Endothelial cell of umbilical vein (primary cell): Measurements from ENCODE around the gene PDGFB. TPM values are rescaled to one million over a fixed set of nuclear protein-coding genes. Genes with fewer than 3 reads are reported as not detected.

Experiments
- BruUV-seq: library from RNA; stranded (reverse); fragments of 400-500 nt; replicated peaks from 2 replicates; lab custom pipeline; 2021; lab: Mats Ljungman, UMichigan
- CTCF ChIA-PET: fragments of 300-600, 350-600 bp; sonication (Branson Sonifier 250); formaldehyde crosslinking; loops from one replicate; lab custom pipeline; 2021; ENCODE audit warnings: antibody characterized with exemption, inconsistent platforms; lab: Charles Lee
- POLR2A ChIA-PET: fragments of 300-600, 350-600 bp; sonication (Branson Sonifier 250); formaldehyde crosslinking; loops from one replicate; lab custom pipeline; 2021; ENCODE audit warnings: antibody characterized with exemption, inconsistent platforms; lab: Charles Lee
- DNase-seq: peaks from one replicate; pipeline ENCODE4 v3.0.0-alpha.2; 2011; ENCODE audit warnings: low read depth, low spot score
- FAIRE-seq: peaks from 2 replicates; lab custom pipeline; 2011; peaks lifted over from hg19 to GRCh38; lab: Jason Lieb, UNC
- H2AFZ ChIP-seq: 2 replicates; pipeline ENCODE4 v1.6.0; 2012; ENCODE audit warnings: low read depth, low read length, control low read depth, inconsistent platforms
- H3K27ac ChIP-seq: 2 replicates; pipeline ENCODE4 v1.5.1; 2011; ENCODE audit warnings: low read depth, mild to moderate bottlenecking, control low read depth, low read length, moderate library complexity; ENCODE audit not compliant: insufficient read depth
- H3K27me3 ChIP-seq, 2 experiments: 2 replicates each; pipeline versions ENCODE4 v1.6.0 to v1.6.1; 2011; ENCODE audit warnings: low read length in 2 of 2, mixed read lengths in 1 of 2; ENCODE audit not compliant: control insufficient read depth in 2 of 2, insufficient read depth in 2 of 2
- H3K36me3 ChIP-seq, 2 experiments: 2 replicates in 1 of 2; 3 replicates in 1 of 2; pipeline ENCODE4 v1.5.1; 2011; ENCODE audit warnings: low read length in 2 of 2, mild to moderate bottlenecking in 1 of 2, moderate library complexity in 1 of 2; ENCODE audit not compliant: control insufficient read depth in 2 of 2, insufficient read depth in 2 of 2; ENCODE audit errors: extremely low read depth in 1 of 2
- H3K4me1 ChIP-seq: 3 replicates; pipeline ENCODE4 v1.5.1; 2011; ENCODE audit warnings: mild to moderate bottlenecking, low read length; ENCODE audit not compliant: control insufficient read depth, insufficient read depth; ENCODE audit errors: extremely low read depth
- H3K4me2 ChIP-seq: 2 replicates; pipeline ENCODE4 v1.6.1; 2011; ENCODE audit warnings: low read length, control low read depth, mixed read lengths; ENCODE audit not compliant: insufficient read depth
- H3K4me3 ChIP-seq, 3 experiments: fragments of 200-600 bp in 1 of 3; sonication (generic), shearing (Covaris generic) in 1 of 3; replicated peaks in 1 of 3; 2 replicates each; pipeline ENCODE4 v1.5.1; 2011 to 2016; ENCODE audit warnings: control low read depth in 3 of 3, low read length in 3 of 3, mild to moderate bottlenecking in 2 of 3, inconsistent platforms in 1 of 3, low read depth in 1 of 3, moderate library complexity in 1 of 3; ENCODE audit not compliant: insufficient read depth in 1 of 3
- H3K79me2 ChIP-seq: 2 replicates; pipeline ENCODE4 v1.6.0; 2012; ENCODE audit warnings: low read length, inconsistent platforms; ENCODE audit not compliant: control insufficient read depth, insufficient read depth
- H3K9ac ChIP-seq: replicated peaks from 2 replicates; pipeline ENCODE3; 2011; ENCODE audit warnings: low read length, control low read depth; ENCODE audit not compliant: insufficient read depth; ENCODE audit errors: extremely low read depth
- H3K9me1 ChIP-seq: replicated peaks from 3 replicates; pipeline ENCODE4 v1.6.0; 2011; ENCODE audit warnings: mild to moderate bottlenecking, low read length; ENCODE audit not compliant: control insufficient read depth, insufficient read depth; ENCODE audit errors: extremely low read depth
- H3K9me3 ChIP-seq: replicated peaks from 2 replicates; pipeline ENCODE4 v1.5.1; 2012; ENCODE audit warnings: low read length, inconsistent platforms; ENCODE audit not compliant: control insufficient read depth, insufficient read depth
- H4K20me1 ChIP-seq: replicated peaks from 2 replicates; pipeline ENCODE3; 2011; ENCODE audit warnings: mild to moderate bottlenecking, low read length; ENCODE audit not compliant: control insufficient read depth, insufficient read depth; ENCODE audit errors: extremely low read depth
- CTCF ChIP-seq, 2 donors: IDR thresholded peaks; 1 replicate in 1 of 2; 2 replicates in 1 of 2; pipeline ENCODE4 v1.5.1; 2011; ENCODE audit warnings: low read length in 2 of 2, mild to moderate bottlenecking in 2 of 2, moderate library complexity in 2 of 2, control low read depth in 1 of 2, inconsistent platforms in 1 of 2, low read depth in 1 of 2; ENCODE audit not compliant: insufficient read depth in 1 of 2; ENCODE audit errors: extremely low read depth in 1 of 2
- EZH2 ChIP-seq: IDR thresholded peaks from 2 replicates; pipeline ENCODE4 v1.6.1; 2012; ENCODE audit warnings: borderline replicate concordance, low read depth, mild to moderate bottlenecking, moderate library complexity, low read length, inconsistent platforms; ENCODE audit not compliant: severe bottlenecking
- FOS ChIP-seq: IDR thresholded peaks from 2 replicates; pipeline ENCODE4 v1.6.1; 2011; ENCODE audit warnings: mild to moderate bottlenecking, low read length, moderate library complexity, borderline replicate concordance; ENCODE audit not compliant: insufficient read depth
- GATA2 ChIP-seq: IDR thresholded peaks from 2 replicates; pipeline ENCODE4 v1.7.0; 2011; ENCODE audit warnings: low read depth, mild to moderate bottlenecking, moderate library complexity, mixed read lengths, low read length; ENCODE audit not compliant: insufficient read length, insufficient read depth
- JUN ChIP-seq: IDR thresholded peaks from 2 replicates; pipeline ENCODE4 v1.6.1; 2011; ENCODE audit warnings: borderline replicate concordance, low read depth; ENCODE audit not compliant: insufficient read length, insufficient read depth
- MYC ChIP-seq: IDR thresholded peaks from one replicate; pipeline ENCODE4 v1.6.1; 2011; ENCODE audit warnings: mild to moderate bottlenecking, low read depth, low read length
- POLR2A ChIP-seq: IDR thresholded peaks from 2 replicates; pipeline ENCODE4 v1.6.1; 2012; ENCODE audit warnings: low read depth, mild to moderate bottlenecking, control low read depth, low read length
- POLR2AphosphoS5 ChIP-seq: IDR thresholded peaks from 2 replicates; pipeline ENCODE4 v1.6.1; 2012; ENCODE audit warnings: low read depth, mild to moderate bottlenecking, control low read depth, low read length, moderate library complexity; ENCODE audit not compliant: insufficient read depth
- dilution Hi-C: fragments of 300-500 bp; cut with MboI; formaldehyde crosslinking; loops from one replicate; pipeline ENCODE4 v1.15.0; 2019; ENCODE audit warnings: low sequenced_read_pairs; ENCODE audit not compliant: extremely low pct_ligation_motif_present
- intact Hi-C: fragments of 100-400 bp; cut with micrococcal nuclease; formaldehyde crosslinking; loops from one replicate; pipeline ENCODE4 v1.10.0; 2022
- polyA plus RNA-seq, 4 experiments: library from polyadenylated mRNA; depleted of rRNA in 3 of 4; stranded (reverse) in 3 of 4; unstranded in 1 of 4; fragments of >200 nt; gene quantifications; 2 replicates each; pipeline versions ENCODE4 v1.2.1 to v1.2.3, GENCODE V29; 2011 to 2012; ENCODE audit warnings: missing spikeins in 1 of 4
- total RNA-seq: library from RNA; stranded (reverse); gene quantifications from 2 replicates; pipeline ENCODE4 v1.2.3, GENCODE V29; 2021
- TF ChIP-seq, protein P1 (sequence below): IDR thresholded peaks from 2 replicates; pipeline ENCODE4 v1.6.1; 2011; ENCODE audit not compliant: insufficient read depth, insufficient read length

PDGFB gene
- total and polyA plus RNA-seq, 2 donors (not counting 3 experiments of a cell fraction or from before 2014, with no cell fraction given) = 135 to 240 TPM

DNA sequence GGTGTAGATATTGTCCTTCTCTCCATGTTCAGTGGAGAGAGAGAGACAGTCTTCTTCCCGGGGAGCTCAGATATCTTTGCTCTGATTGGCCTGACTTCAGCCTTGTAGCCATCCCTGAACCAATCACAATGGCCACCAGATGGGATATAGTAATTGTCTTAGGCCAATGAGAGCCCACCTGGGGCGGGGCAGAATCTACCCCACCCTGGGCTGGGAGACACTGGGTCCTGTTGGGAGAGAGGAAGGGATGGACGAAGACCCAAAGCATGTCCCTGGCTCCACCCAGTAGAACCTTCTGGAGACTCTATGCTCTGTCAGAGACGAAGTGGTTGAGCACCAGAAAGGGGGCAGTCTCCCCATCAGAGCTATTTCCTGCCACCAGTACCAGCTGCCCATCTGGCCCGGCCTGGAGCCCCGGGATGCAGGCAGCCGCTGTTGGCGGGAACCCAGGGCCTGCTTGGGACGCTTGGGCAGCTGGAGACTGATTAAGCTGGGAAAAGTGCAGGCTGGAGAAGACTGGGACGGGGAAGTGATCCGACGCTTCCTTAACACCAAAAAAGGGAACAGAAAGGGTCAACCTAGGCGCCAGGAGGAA, 60.7 kb downstream of the PDGFB start:
- no peak overlapping the region for H3K9ac ChIP-seq
- CTCF ChIA-PET = interaction anchor here (0.9 to 2.4 kb wide), 7 partner anchors 21 to 131 kb away, joined by 3 to 5 read pairs (median 4); no protein-coding TSS in a partner anchor

More for the DNA sequence above, 60.7 kb downstream of the PDGFB start:
- Histone ChIP-seq H3K4me1 (peaks cover 12% of the 10 kb centered on the region), H4K20me1 (no peaks in the 10 kb centered on the region), H3K36me3 (no peaks in the 10 kb centered on the region), H3K27ac (no peak overlapping the region), H3K9me1 (no peaks in the 10 kb centered on the region), H3K4me3 (no peak overlapping the region), H2AFZ (no peak overlapping the region), H3K27me3 (no peaks in the 10 kb centered on the region), H3K9me3 (no peaks in the 10 kb centered on the region), H3K79me2 (no peaks in the 10 kb centered on the region), H3K4me2 (no peak overlapping the region)
- no TSS peak for BruUV-seq
- POLR2A ChIA-PET = interaction anchor here (0.7 kb wide), 1 partner anchor 61 kb away, joined by 4 read pairs; the partner anchor contains the start of gene PDGFB
- dilution Hi-C loops = no loop called here
- DNase-seq = peak; percentile 22
- TF ChIP-seq CTCF (IDR thresholded peaks at IDR 0.05; ENCODE audit: extremely low read depth in 1 of 2, insufficient read depth in 1 of 2, low read depth in 1 of 2, low read length in 2 of 2) = no peak
- no peak for TF ChIP-seq POLR2A
- TF ChIP-seq POLR2AphosphoS5 = no peak
- TF ChIP-seq JUN = no peak
- TF ChIP-seq, protein P1, sequence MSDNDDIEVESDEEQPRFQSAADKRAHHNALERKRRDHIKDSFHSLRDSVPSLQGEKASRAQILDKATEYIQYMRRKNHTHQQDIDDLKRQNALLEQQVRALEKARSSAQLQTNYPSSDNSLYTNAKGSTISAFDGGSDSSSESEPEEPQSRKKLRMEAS = no peak
- no peak for TF ChIP-seq EZH2
- no peak for TF ChIP-seq MYC
- TF ChIP-seq GATA2 = no peak
- TF ChIP-seq FOS = no peak
- FAIRE-seq = no peak
- intact Hi-C loops = no loop called here
